GM12872 (cell line): ENCODE results near the gene SEC11C.

Experiments used
- CTCF ChIP-seq: IDR thresholded peaks from 3 replicates; pipeline ENCODE4 v1.5.1; 2011; ENCODE audit warnings: low read depth, mild to moderate bottlenecking, low read length, moderate library complexity; ENCODE audit not compliant: insufficient read depth

SEC11C gene

GRCh38 chr18:59197636-59198035 lies 58.0 kb downstream of the SEC11C start:
- TF ChIP-seq CTCF, result no peak

DNA sequence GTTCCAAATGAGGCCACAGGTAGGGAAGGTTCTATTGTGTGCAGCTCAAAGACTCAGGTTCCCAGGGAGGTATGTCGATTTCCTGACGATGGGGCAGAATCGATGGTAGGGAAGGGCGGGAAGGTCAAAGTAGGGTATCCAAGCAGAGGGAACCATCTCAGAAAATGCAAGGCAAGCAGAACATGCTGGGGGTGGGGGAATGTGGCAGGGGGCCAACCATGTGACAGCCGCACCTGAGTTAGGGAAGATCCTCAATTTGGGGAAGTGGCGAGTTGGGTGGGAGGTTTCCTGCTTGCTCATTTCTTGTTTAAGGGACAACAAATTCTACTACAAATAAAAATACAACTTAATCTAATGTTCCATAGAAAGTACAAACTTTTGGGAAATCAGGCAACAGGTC lies 58.5 kb downstream of the SEC11C start:
- no peak for TF ChIP-seq CTCF

DNA sequence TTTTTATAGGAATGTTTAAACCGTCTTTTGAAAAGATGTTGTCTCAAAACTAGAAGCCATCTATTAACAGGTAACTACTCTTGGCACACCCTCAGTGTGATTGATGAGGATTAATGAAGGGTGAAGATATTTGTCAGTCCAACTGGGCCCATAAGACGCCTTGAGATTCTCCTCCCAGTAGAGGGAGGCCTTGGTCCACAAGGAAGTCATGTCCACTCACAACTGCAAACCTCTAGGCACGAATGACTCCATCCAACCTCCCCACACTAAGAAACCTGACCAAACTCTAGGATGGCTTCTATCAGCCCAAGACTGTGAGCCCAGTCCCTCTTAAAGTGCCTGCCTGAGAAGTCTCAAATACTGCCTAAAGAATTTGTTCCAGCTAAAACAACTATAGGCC lies 61.1 kb downstream of the SEC11C start:
- no peak for TF ChIP-seq CTCF

DNA sequence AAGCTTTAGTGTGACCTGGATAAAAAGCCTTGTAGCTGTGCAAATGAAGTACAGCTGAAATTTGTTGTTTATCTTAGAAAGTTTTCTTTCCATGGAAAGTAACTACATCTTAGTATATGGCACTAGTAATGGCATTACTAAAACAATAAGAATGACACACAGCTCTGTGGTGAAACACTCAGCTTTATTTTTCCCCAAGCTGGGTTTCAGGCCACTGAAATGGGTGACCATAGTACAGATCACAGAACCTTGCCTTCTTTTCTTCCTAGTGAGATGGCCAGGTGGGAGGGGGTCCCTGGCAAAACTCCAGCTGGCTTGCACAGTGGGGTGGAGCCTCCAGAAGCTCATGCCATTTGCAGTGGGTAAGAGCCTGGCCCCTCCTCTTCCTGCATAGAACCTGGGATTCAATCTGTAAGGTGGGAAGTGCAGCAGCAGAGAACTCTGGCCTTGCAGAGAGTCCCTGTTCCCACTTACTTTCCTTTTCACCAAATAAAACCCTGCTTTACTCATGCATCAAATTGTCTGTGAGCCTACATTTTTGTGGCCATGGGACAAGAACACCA lies 62.7 kb downstream of the SEC11C start:
- no peak for TF ChIP-seq CTCF

- TF ChIP-seq CTCF, result no peak
Observed at GRCh38 chr18:59207506-59207905, 67.8 kb downstream of the SEC11C start.
